Activated T-cell treated with anti-CD3 and anti-CD28 coated beads for 1 hour (primary cell): ENCODE results near the gene ZDHHC20.

ENCODE experiments used
- DNase-seq: peaks from one replicate; pipeline ENCODE4 v3.0.0-alpha.2; 2020; ENCODE audit warnings: low read depth

The ZDHHC20 gene

DNA sequence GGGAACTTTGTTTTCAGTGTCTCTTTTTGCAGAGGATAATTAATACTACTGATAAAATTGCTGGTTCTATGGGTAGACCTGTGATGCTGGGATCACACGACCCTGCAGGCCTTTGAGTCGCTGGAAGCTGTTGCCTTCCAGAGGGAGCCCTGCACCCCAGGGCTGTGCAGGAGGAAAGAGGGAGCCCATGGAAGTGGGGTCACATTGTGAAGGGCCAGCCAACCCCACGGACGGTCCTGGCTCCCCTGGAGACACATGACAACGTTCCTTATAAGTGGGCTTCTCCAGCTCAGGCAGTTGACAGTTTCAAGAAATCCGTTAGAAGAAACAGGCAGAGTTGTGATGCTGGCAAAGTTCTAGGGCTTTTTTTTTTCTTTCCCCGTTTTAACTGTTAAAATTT is 98.0 kb downstream of the ZDHHC20 start:
- DNase-seq, result no peak

DNA sequence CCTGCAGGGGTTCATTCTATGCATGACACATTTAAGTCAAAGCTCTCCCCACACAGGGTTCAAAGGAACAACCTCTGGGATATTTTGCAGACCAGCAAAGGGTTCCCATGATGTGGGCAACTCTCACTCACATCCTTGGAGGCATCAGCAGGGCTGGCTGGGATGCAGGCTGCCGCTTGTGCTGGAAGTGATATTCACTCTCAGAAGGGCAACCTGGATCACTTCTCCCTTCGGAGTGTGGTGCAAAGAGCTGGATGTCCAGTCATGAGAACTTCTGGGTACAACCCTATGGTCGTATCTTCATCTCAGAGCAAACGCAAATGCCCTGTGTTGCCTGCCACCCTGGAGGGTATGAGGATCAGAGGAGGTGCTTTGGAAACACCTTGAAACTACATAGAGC is 98.6 kb downstream of the ZDHHC20 start:
- DNase-seq, result no peak

DNA sequence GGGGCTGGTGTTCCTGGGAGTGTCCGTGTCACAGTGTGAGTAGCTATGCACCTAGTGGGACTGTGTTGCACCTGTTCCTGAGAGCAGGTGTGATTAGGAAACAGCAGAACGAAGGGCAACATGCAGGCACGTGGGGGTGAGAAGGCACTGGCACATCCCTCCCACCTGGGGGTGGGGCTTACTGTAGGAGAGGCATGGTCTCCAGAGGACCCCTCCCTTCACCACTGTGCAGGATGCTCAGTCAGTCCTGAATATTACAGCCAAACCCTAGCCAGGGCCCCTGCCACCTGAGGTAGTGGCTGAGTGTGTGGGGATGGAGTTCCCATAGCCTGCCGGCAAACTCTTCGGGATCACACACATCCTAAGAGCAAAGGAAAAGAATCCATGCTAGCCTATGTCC is 99.2 kb downstream of the ZDHHC20 start:
- DNase-seq, result no peak

DNA sequence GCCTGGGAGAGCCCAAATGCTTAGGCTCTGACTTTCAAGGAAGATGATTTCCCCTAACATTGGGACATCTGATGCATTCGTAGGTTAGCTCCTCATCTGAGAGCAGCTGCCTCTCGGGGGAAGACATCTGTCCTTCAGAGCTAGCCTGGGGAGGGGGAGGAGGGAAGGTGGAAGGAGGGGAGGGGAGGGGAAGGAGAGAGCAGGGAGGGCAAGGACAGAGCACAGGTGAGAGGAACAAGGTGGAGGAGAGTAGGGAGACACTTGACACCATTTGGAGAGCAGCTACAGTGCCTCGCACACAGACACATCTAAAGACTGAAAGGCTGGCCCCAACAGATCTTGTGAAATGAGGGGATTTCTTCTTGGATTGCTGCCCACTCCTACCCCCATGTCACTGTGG is 103.8 kb downstream of the ZDHHC20 start:
- no peak for DNase-seq

DNA sequence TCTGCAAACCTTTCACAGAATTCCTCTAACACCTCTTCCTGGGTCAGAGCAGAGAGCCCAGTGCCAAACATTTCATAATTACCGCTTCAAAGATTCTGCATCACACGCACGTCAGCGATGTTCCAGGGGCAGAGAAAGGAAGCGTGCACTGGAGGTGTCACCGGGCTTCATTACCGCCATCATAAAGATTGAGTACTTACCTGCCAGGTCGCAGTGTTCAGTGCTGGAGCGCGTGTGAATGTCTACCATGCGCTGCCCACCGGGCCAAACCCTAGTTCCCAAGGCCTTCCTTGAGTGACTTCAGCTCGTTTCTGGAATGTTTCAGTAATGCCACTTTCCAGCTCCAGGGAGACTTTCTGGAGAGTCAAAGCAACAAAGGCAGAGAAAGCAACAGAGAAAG is 104.4 kb downstream of the ZDHHC20 start:
- no peak for DNase-seq

DNA sequence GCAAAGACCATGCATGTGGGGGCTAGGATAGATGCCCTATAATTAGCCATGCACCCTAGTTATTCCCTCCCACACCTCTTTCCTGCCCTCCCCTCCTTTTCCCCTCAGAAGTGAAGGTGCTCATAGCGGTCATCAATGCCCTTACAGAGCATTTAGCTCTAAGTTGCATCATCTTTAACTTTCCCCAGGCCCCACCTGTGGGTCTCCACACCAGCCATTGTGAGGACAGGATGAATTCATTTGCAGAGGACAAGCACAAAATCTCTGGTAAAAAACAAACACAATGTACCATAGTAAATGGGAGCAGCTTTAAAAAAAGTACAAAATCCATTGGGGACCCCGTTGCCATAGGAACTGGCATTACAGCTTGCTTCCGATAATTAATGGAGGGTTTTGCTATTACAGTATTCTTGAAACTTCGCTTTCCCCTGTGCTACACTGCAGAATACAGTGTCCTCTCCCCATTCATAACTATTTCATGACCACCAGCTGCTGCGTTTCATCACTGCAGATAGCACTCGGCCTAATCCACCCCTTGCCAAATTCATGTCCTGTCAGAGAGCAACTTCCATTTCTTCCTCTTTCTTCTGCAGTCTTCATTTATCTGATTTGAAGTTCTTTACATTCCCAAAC is 110.5 kb downstream of the ZDHHC20 start:
- DNase-seq, result no peak

- no peak for DNase-seq
Measured at GRCh38 chr13:21347753-21348318, 111.3 kb downstream of the ZDHHC20 start.

- peak; percentile 2 for DNase-seq
Measured at GRCh38 chr13:21344662-21345176, 114.4 kb downstream of the ZDHHC20 start.

GRCh38 chr13:21343659-21344058 is 115.4 kb downstream of the ZDHHC20 start:
- no peak for DNase-seq

GRCh38 chr13:21342699-21343442 is 116.2 kb downstream of the ZDHHC20 start:
- no peak for DNase-seq

DNA sequence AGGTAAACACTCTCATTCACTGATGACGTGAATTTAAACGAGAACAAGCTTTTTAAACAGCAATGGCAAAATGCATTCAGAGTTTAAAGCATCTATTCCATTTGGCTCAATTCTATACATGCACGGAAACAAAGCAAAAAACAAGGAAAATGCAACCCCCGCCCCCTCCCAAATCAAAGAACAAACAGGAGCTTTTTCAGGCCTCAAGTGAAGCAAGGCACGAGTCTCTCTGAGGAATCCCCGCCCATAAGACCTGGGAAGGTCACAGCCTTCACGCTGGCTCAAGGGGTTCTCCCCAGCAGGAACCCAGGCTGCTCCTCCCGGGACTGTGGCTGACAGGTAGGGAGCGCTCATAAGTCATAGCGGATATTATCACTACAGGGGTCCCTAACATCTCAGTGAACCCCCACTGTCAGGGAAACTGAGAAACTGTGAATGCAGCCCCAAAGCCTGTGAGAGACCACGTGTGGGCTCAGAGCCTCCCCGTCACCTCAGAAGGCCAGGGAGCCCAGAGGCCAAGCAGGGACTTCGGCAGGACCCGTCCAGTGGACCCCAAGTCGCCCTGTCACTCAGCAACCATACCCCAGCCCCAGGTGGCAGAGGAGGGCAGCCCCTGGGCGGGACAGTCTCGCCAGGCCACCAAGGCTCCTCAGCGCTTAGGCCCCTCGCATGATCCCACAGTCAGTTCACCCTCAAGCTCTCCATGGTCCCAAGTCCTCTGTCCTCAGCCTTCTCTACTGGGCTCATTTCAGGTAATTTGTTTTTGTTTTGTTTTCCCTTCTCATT is 117.3 kb downstream of the ZDHHC20 start:
- DNase-seq, result no peak

DNA sequence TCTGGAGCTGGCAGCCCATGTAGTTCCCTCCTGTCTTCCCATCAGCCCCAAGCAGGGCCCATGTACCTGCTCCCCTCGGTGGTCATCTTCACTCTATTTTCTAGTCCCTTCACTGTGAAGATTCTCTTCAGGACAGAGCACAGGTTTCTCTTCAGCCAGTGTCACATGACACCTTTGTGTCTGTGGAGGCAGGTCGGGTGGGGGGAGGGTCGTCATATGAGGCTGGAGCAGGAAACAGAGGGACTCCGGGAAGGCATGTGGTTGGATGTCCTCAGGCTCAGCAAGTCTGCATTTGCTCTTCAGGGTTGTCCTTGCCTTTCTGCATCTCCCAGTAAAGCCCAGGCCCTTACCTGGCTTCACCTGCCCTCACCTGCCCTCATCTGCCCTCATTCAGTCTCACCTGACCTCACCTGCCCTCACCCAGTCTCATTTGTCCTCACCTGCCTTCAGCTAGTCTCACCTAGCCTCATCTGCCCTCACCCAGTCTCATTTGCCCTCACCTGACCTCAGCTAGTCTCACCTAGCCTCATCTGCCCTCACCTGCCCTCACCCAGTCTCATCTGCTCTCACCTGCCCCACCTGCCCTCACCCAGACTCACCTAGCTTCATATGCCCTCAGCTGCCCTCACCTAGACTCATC is 120.3 kb downstream of the ZDHHC20 start:
- DNase-seq, result no peak

DNA sequence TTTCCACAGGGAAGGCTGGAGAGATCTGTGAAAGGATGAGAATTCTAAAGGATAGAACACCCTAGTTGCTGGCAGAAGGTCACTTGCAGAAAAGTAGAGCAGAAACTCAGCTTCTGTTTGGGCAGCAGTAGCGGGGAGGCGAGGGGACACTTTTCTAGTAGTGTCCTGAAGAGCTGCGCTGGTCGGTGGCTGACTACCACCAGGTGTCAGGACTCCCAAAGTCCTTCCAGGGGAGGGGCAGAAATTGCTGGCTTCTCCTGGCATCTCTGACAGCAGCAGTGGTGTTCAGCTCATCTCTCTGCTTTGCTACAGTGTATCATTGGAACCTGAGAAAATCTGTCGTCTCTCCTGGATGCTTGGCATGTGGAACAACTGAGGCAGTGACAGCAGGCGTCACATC is 120.9 kb downstream of the ZDHHC20 start:
- DNase-seq, result no peak

GRCh38 chr13:21336609-21337349 is 122.3 kb downstream of the ZDHHC20 start:
- no peak for DNase-seq

DNA sequence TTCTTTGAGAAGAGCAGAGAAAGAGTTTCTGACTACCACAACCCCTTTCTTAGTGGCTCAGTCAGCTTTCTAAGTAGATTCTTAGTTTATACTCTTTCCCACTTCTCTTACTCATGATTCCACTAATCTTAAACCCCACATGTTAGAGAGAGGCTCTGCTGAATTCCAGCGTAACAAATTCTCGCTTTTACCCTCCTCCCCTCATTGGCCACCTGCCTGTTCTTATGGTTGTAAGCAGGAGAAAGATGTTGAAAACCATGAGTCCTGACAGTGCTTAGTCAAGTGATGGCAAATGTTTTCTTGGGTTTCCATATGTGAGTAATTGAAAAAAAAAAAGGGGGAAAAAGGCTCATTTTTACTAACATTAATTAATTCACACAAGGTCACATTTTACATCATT is 125.9 kb downstream of the ZDHHC20 start:
- no peak for DNase-seq

- no peak for DNase-seq
Measured at GRCh38 chr13:21330126-21330861, 128.8 kb downstream of the ZDHHC20 start.

- no peak for DNase-seq
Measured at GRCh38 chr13:21328836-21329477, 130.1 kb downstream of the ZDHHC20 start.

DNA sequence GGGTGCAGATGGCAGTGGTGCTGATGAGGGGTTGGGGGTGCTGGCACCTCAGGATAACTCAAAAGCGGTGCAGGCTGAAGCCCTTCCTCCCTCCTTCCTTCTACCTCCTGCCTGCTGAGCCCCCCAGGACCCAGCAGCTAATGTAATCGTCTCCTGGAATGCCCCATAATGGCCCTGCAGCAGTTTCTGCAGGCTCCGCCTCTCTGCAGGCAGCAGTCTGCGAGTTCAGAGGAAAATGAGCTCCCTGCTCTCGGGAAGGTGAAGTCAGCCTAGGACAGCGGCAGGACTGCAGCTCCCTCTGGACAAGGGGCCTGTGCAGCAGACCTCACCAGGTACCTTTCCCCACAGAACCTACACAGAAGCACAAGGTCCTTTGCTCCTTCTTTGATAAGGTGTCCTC is 130.9 kb downstream of the ZDHHC20 start:
- DNase-seq, result no peak

DNA sequence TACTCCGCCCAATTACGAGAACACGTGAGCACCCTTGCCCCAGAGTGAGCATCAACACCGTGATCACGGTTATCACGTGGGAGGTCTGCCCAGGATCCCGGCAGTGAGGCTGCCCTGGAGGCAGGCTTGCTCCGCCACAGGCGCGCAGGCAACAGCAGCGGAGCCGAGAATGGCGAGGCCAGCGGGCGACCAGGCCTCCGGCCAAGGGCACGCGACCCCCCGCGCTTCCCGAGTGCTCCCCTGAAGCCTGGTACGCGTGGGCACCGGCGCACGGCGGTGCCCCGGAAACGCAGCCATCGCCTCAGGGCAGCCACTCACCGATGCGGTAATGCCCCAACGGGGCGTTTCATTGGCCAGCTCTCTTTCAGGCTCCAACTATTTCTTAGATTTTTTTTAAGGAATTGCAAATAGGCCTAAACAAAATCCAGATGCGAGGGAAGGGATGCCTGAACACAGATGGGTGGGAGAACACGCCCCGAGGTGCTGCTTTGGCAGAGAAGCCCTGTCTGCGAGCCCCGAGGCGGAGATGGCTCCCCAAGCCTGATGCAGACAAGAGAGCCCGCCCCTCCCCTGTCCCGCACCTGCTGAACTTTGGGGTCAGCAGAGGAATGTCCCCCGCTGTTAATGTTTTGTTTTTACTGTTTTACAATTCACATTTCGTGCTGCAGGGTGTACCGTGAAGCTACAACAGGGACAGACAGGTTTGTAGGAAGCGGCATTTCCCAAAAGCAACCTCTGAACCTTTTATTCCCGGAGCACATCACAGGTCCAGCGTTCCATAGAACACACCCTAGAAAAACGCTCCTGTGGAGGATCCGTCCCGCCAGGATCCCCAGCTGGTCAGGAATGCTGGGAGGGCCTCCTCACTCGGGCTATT is 132.7 kb downstream of the ZDHHC20 start:
- DNase-seq, result no peak
